Measurements from ENCODE around the gene DSCAML1.
"Not testable (repeated sequence)": the region's sequence is repeated elsewhere in the genome, so short reads cannot be mapped to it uniquely, and the experiment has no call there.

The DSCAML1 gene

GRCh38 chr11:117767071-117767470 is 29.9 kb downstream of the DSCAML1 start:
- Mint-ChIP-seq H3K36me3 (ENCODE audit: low read depth) (no peaks in the 10 kb centered on the region), H3K4me1 (peaks cover 26% of the 10 kb centered on the region), H3K27ac (no peak overlapping the region), H3K9me3 (no peaks in the 10 kb centered on the region), H3K27me3 (ENCODE audit: low read depth, poor library complexity) (peaks cover 54% of the 10 kb centered on the region), H3K4me3 (no peak overlapping the region)
- TF ChIP-seq, protein P1, sequence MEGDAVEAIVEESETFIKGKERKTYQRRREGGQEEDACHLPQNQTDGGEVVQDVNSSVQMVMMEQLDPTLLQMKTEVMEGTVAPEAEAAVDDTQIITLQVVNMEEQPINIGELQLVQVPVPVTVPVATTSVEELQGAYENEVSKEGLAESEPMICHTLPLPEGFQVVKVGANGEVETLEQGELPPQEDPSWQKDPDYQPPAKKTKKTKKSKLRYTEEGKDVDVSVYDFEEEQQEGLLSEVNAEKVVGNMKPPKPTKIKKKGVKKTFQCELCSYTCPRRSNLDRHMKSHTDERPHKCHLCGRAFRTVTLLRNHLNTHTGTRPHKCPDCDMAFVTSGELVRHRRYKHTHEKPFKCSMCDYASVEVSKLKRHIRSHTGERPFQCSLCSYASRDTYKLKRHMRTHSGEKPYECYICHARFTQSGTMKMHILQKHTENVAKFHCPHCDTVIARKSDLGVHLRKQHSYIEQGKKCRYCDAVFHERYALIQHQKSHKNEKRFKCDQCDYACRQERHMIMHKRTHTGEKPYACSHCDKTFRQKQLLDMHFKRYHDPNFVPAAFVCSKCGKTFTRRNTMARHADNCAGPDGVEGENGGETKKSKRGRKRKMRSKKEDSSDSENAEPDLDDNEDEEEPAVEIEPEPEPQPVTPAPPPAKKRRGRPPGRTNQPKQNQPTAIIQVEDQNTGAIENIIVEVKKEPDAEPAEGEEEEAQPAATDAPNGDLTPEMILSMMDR (IDR thresholded peaks at IDR 0.05): no peak
- DNase-seq: no peak

DNA sequence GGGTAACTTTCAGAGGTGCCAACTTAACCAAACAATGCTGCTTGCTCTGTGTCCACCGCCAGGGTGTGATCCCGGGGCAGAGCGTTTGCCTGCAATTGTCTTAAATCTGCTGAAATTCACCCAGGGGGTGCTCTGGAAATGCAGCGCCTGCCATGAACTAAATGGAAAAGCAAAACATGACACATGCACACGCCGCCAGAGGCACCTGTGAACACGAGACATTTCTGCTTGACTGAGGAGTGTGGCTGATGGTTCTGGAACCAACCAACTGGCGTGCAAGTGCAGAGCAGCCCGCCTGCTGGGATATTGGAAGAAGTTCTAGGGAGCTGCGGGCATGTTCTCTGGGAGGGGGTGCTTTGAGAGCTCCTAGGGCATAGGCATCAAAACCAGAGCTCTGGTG is 30.4 kb downstream of the DSCAML1 start:
- Mint-ChIP-seq H3K27me3 (ENCODE audit: low read depth, poor library complexity) (peaks cover 58% of the 10 kb centered on the region), H3K27ac (no peak overlapping the region), H3K36me3 (ENCODE audit: low read depth) (no peaks in the 10 kb centered on the region), H3K9me3 (no peaks in the 10 kb centered on the region), H3K4me3 (no peak overlapping the region), H3K4me1 (peaks cover 21% of the 10 kb centered on the region)
- DNase-seq: no peak
- TF ChIP-seq, protein P1 (IDR thresholded peaks at IDR 0.05): no peak

DNA sequence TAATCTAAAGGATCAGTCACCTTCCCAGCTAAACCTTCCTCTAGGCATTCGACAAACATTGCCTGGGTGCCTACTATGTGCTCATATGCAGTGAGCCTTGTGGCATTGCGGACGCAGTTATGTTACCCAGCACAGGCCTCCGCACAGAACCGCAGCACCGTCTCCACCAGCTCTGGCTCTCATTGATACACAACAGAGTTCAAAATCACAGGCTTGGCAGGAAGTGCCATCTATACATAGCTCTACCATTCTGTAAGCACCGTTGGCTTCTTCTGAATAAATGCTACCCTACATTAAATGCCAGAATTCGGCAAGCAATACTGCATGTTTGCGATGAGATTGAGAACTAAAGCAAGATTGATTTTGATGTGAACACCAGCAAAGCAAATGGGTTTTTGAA is 31.0 kb downstream of the DSCAML1 start:
- Mint-ChIP-seq H3K36me3 (ENCODE audit: low read depth) (no peaks in the 10 kb centered on the region), H3K27ac (no peak overlapping the region), H3K27me3 (ENCODE audit: low read depth, poor library complexity) (peaks cover 58% of the 10 kb centered on the region), H3K9me3 (no peaks in the 10 kb centered on the region), H3K4me1 (peaks cover 18% of the 10 kb centered on the region), H3K4me3 (no peak overlapping the region)
- TF ChIP-seq, protein P1 (IDR thresholded peaks at IDR 0.05): no peak
- DNase-seq: no peak

DNA sequence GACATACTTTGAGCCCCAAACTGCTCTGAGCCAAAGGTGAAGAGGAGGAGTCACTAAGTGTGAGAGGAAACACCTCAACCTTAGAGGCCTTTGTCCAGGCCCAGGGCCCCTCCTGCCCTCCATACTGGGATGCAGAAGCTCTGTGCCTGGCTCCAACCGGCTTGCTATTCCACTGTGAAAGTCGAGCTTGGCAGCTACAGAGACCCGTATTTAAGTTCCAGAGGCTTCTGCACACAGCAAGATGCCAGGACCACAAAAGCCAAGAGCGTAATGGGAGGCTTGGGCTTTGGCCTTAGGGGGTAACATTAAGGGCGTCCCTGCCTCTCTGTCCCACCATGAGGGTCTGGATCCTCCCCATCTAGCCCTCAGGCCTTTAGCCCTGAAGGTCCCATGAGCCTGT is 31.9 kb downstream of the DSCAML1 start:
- no peaks in the 10 kb centered on the region for H3K36me3 Mint-ChIP-seq (ENCODE audit: low read depth)
- H3K27ac Mint-ChIP-seq: no peak overlapping the region
- no peaks in the 10 kb centered on the region for H3K9me3 Mint-ChIP-seq
- H3K27me3 Mint-ChIP-seq (ENCODE audit: low read depth, poor library complexity): peaks cover 51% of the 10 kb centered on the region
- H3K4me1 Mint-ChIP-seq: peaks cover 26% of the 10 kb centered on the region
- H3K4me3 Mint-ChIP-seq: no peak overlapping the region
- TF ChIP-seq, protein P1 (IDR thresholded peaks at IDR 0.05): no peak
- DNase-seq: no peak

- not testable (repeated sequence) for H3K27ac Mint-ChIP-seq; H3K36me3 Mint-ChIP-seq (ENCODE audit: low read depth); H3K9me3 Mint-ChIP-seq; DNase-seq; H3K4me3 Mint-ChIP-seq
- Mint-ChIP-seq H3K4me1 (peaks cover 42% of the 10 kb centered on the region), H3K27me3 (ENCODE audit: low read depth, poor library complexity) (peaks cover 58% of the 10 kb centered on the region)
Measured at GRCh38 chr11:117763465-117763864, 33.6 kb downstream of the DSCAML1 start.

DNA sequence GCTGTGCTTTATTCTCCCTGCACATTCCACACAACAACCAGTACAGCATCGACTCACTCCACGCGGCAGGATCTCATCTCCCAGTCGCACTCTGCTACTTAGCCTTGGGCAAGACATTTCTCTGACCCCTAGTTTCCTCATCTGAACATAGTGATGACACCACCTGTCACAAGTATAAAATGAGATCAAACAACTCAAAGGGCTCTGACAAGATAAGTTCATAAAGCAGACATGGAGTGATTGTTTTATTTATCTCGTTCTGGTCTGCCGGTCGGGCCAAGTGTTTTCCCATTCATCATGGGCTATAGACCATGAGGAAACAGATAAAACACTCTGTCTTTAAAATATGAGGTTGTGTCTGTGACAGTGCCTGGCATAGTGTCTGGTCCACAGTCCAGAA is 35.0 kb downstream of the DSCAML1 start:
- no peak for DNase-seq
- Mint-ChIP-seq H3K36me3 (ENCODE audit: low read depth) (no peaks in the 10 kb centered on the region), H3K4me1 (peaks cover 42% of the 10 kb centered on the region), H3K9me3 (no peaks in the 10 kb centered on the region), H3K4me3 (no peak overlapping the region), H3K27ac (no peak overlapping the region), H3K27me3 (ENCODE audit: low read depth, poor library complexity) (peaks cover 45% of the 10 kb centered on the region)
- TF ChIP-seq, protein P1 (IDR thresholded peaks at IDR 0.05): no peak
